Liver (tissue), 9 donors: ENCODE measurements around the gene MROH9. TPM values are rescaled to one million over a fixed set of nuclear protein-coding genes. Genes with fewer than 3 reads are reported as not detected.

ENCODE experiments used
- DNase-seq: peaks from one replicate; pipeline ENCODE4 v3.0.0-alpha.2; 2017; ENCODE audit warnings: low spot score
- H3K27ac ChIP-seq, 2 donors: one replicate each; pipeline ENCODE4 v1.7.0; 2013; ENCODE audit warnings: inconsistent platforms in 2 of 2, low read length in 2 of 2, control low read depth in 1 of 2, low read depth in 1 of 2, mild to moderate bottlenecking in 1 of 2
- H3K27me3 ChIP-seq, 4 donors: one replicate each; pipeline versions ENCODE4 v1.6.1 to v1.7.0; 2013; ENCODE audit warnings: low read length in 3 of 4, inconsistent platforms in 1 of 4, mild to moderate bottlenecking in 1 of 4, moderate library complexity in 1 of 4; ENCODE audit not compliant: control insufficient read depth in 4 of 4, insufficient read depth in 4 of 4
- H3K36me3 ChIP-seq, 4 donors: one replicate each; pipeline versions ENCODE4 v1.6.1 to v1.7.0; 2013; ENCODE audit warnings: low read length in 3 of 4, mild to moderate bottlenecking in 3 of 4, low read depth in 1 of 4, moderate library complexity in 1 of 4; ENCODE audit not compliant: control insufficient read depth in 4 of 4, insufficient read depth in 3 of 4
- H3K4me1 ChIP-seq, 4 donors: one replicate each; pipeline versions ENCODE4 v1.6.1 to v1.7.0; 2013; ENCODE audit warnings: low read length in 3 of 4, mild to moderate bottlenecking in 3 of 4, moderate library complexity in 1 of 4; ENCODE audit not compliant: control insufficient read depth in 4 of 4, insufficient read depth in 4 of 4
- H3K4me3 ChIP-seq, 3 donors: one replicate each; pipeline versions ENCODE4 v1.6.1 to v1.7.0; 2013; ENCODE audit warnings: low read length in 3 of 3, control low read depth in 1 of 3, low read depth in 1 of 3, mild to moderate bottlenecking in 1 of 3
- H3K9ac ChIP-seq, 2 donors: one replicate each; pipeline ENCODE4 v1.7.0; 2013; ENCODE audit warnings: low read length in 2 of 2, mild to moderate bottlenecking in 2 of 2, moderate library complexity in 2 of 2, control low read depth in 1 of 2, low read depth in 1 of 2
- H3K9me3 ChIP-seq, 4 donors: one replicate each; pipeline versions ENCODE4 v1.6.1 to v1.7.0; 2013; ENCODE audit warnings: low read length in 3 of 4; ENCODE audit not compliant: control insufficient read depth in 4 of 4
- CTCF ChIP-seq: fragments of 150-350 bp; IDR thresholded peaks from 2 replicates; pipeline ENCODE4 v1.5.1; 2017; ENCODE audit warnings: improper control_type of control experiment, low read depth, low read length; ENCODE audit not compliant: missing input control
- EGR1 ChIP-seq, 2 donors: IDR thresholded peaks; 2 replicates each; pipeline ENCODE4 v1.6.1; 2016 to 2018; ENCODE audit warnings: antibody characterized with exemption in 2 of 2, low read depth in 2 of 2
- FOXA1 ChIP-seq: IDR thresholded peaks from 2 replicates; pipeline ENCODE4 v1.6.1; 2016; ENCODE audit warnings: antibody characterized with exemption
- GABPA ChIP-seq, 2 donors: IDR thresholded peaks in 1 of 2; conservative IDR thresholded peaks in 1 of 2; 2 replicates each; pipeline ENCODE4 v1.6.1; 2016; ENCODE audit warnings: antibody characterized with exemption in 2 of 2, mild to moderate bottlenecking in 1 of 2, moderate library complexity in 1 of 2
- HNF4A ChIP-seq, 2 donors: conservative IDR thresholded peaks; 2 replicates each; pipeline ENCODE4 v1.6.1; 2016; ENCODE audit warnings: antibody characterized with exemption in 2 of 2, mild to moderate bottlenecking in 2 of 2
- HNF4G ChIP-seq: IDR thresholded peaks from 2 replicates; pipeline ENCODE4 v1.6.1; 2016; ENCODE audit warnings: antibody characterized with exemption
- JUND ChIP-seq, 2 donors: IDR thresholded peaks; 2 replicates each; pipeline ENCODE4 v1.6.1; 2016; ENCODE audit warnings: antibody characterized with exemption in 2 of 2
- RAD21 ChIP-seq, 2 donors: IDR thresholded peaks; 2 replicates each; pipeline ENCODE4 v1.6.1; 2016; ENCODE audit warnings: antibody characterized with exemption in 2 of 2, mild to moderate bottlenecking in 2 of 2
- REST ChIP-seq: IDR thresholded peaks from 2 replicates; pipeline ENCODE4 v1.6.1; 2016; ENCODE audit warnings: antibody characterized with exemption, mild to moderate bottlenecking
- RXRA ChIP-seq, 2 donors: IDR thresholded peaks; 2 replicates each; pipeline ENCODE4 v1.6.1; 2017 to 2018; ENCODE audit warnings: antibody characterized with exemption in 2 of 2, mild to moderate bottlenecking in 1 of 2
- SP1 ChIP-seq: IDR thresholded peaks from 2 replicates; pipeline ENCODE4 v1.6.1; 2018; ENCODE audit warnings: antibody characterized with exemption, mild to moderate bottlenecking
- TAF1 ChIP-seq: conservative IDR thresholded peaks from 2 replicates; pipeline ENCODE4 v1.6.1; 2016; ENCODE audit warnings: antibody characterized with exemption, mild to moderate bottlenecking
- YY1 ChIP-seq: IDR thresholded peaks from 2 replicates; pipeline ENCODE4 v1.6.1; 2016; ENCODE audit warnings: antibody characterized with exemption, mild to moderate bottlenecking
- WGBS: extraction: QIAGEN DNeasy Blood & Tissue Kit; methylation state at CpG from one replicate; pipeline ENCODE4 v1.1.7; 2013; 5-methylcytosine and 5-hydroxymethylcytosine counted together
- polyA plus RNA-seq, 2 donors: library from polyadenylated mRNA; stranded (reverse) in 1 of 2; unstranded in 1 of 2; fragments of 200-250 nt in 1 of 2; fragments of >200 nt in 1 of 2; fragmentation: Nextera tagmentation in 1 of 2; extraction: Ambion mirVana in 1 of 2; gene quantifications; one replicate each; pipeline versions ENCODE4 v1.2.1 to v1.2.3, GENCODE V29; 2013 to 2015
- total RNA-seq, 2 donors: library from RNA; depleted of rRNA; stranded (reverse); fragments of >200 nt; gene quantifications; one replicate each; pipeline ENCODE4 v1.2.3, GENCODE V29; 2014
- TF ChIP-seq, protein P1 (sequence below): IDR thresholded peaks from 2 replicates; pipeline ENCODE4 v1.6.1; 2016; ENCODE audit warnings: antibody characterized with exemption
- TF ChIP-seq, protein P2 (sequence below): IDR thresholded peaks from 2 replicates; pipeline ENCODE4 v1.6.1; 2016; ENCODE audit warnings: antibody characterized with exemption
- TF ChIP-seq, protein P3 (sequence below): IDR thresholded peaks from 2 replicates; pipeline ENCODE4 v1.6.1; 2016; ENCODE audit warnings: antibody characterized with exemption
- donor health status: healthy.
- donor health status: healthy.
- donor health status: healthy.
- donor health status: healthy.
- donor health status: healthy.

MROH9 gene
- total and polyA plus RNA-seq, 4 donors: not detected

- no peak for TF ChIP-seq TAF1
- TF ChIP-seq, protein P1, sequence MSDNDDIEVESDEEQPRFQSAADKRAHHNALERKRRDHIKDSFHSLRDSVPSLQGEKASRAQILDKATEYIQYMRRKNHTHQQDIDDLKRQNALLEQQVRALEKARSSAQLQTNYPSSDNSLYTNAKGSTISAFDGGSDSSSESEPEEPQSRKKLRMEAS: no peak
- TF ChIP-seq, protein P2, sequence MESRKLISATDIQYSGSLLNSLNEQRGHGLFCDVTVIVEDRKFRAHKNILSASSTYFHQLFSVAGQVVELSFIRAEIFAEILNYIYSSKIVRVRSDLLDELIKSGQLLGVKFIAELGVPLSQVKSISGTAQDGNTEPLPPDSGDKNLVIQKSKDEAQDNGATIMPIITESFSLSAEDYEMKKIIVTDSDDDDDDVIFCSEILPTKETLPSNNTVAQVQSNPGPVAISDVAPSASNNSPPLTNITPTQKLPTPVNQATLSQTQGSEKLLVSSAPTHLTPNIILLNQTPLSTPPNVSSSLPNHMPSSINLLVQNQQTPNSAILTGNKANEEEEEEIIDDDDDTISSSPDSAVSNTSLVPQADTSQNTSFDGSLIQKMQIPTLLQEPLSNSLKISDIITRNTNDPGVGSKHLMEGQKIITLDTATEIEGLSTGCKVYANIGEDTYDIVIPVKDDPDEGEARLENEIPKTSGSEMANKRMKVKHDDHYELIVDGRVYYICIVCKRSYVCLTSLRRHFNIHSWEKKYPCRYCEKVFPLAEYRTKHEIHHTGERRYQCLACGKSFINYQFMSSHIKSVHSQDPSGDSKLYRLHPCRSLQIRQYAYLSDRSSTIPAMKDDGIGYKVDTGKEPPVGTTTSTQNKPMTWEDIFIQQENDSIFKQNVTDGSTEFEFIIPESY: no peak
- TF ChIP-seq GABPA (IDR thresholded peaks at IDR 0.05 in 1 of 2, conservative IDR thresholded peaks at IDR 0.05 in 1 of 2): no peak
- TF ChIP-seq FOXA1: no peak
- no peak for TF ChIP-seq SP1
- TF ChIP-seq EGR1 (IDR thresholded peaks at IDR 0.05; ENCODE audit: low read depth in 2 of 2): no peak
- TF ChIP-seq YY1: no peak
- TF ChIP-seq, protein P3, sequence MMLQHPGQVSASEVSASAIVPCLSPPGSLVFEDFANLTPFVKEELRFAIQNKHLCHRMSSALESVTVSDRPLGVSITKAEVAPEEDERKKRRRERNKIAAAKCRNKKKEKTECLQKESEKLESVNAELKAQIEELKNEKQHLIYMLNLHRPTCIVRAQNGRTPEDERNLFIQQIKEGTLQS: no peak
- no peak for TF ChIP-seq JUND (IDR thresholded peaks at IDR 0.05)
- no peak for TF ChIP-seq RXRA (IDR thresholded peaks at IDR 0.05)
- TF ChIP-seq RAD21 (IDR thresholded peaks at IDR 0.05): no peak
- TF ChIP-seq HNF4A (conservative IDR thresholded peaks at IDR 0.05): no peak
- no peak for TF ChIP-seq CTCF
- no peak for TF ChIP-seq HNF4G
- Histone ChIP-seq H3K4me3 (no peak overlapping the region), H3K4me1 (no peaks in the 10 kb centered on the region), H3K9me3 (no peaks in the 10 kb centered on the region), H3K9ac (no peak overlapping the region), H3K27me3 (peaks cover 0 to 6% (median 0%) of the 10 kb centered on the region in 4 donors), H3K27ac (no peak overlapping the region), H3K36me3 (no peaks in the 10 kb centered on the region)
- 75% methylated on average over 2 of the region's 2 CpGs for WGBS
- no peak for DNase-seq
Observed at GRCh38 chr1:170893655-170894297, 41.6 kb upstream of the MROH9 start.

DNA sequence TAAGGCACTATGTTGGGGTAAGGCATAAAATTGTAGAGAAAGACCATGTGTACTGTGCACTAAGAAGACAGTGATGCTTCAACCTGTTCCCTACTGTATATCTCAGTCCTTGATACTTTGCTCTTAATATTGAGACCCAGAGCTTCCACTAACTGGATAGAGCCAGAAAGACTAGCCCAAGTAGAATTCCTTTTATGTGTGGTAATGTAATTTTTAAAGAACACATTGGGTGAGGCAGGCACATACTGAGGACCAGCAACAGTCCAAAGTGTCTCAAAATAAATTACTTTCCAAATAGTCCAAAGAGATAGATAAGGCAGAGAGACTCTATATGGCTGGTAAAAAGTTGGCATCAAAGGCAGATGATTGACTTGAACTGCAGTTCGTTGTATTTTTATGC lies 31.4 kb upstream of the MROH9 start:
- Histone ChIP-seq H3K9ac (no peak overlapping the region), H3K27ac (no peak overlapping the region), H3K27me3 (peaks cover 0 to 3% (median 0%) of the 10 kb centered on the region in 4 donors), H3K4me3 (no peak overlapping the region), H3K9me3 (no peaks in the 10 kb centered on the region), H3K36me3 (no peaks in the 10 kb centered on the region), H3K4me1 (no peaks in the 10 kb centered on the region)
- no peak for TF ChIP-seq EGR1 (IDR thresholded peaks at IDR 0.05; ENCODE audit: low read depth in 2 of 2)
- TF ChIP-seq REST: no peak
- no peak for TF ChIP-seq YY1
- no peak for TF ChIP-seq RAD21 (IDR thresholded peaks at IDR 0.05)
- TF ChIP-seq, protein P2: no peak
- TF ChIP-seq, protein P3: no peak
- TF ChIP-seq RXRA (IDR thresholded peaks at IDR 0.05): no peak
- no peak for TF ChIP-seq SP1
- TF ChIP-seq, protein P1: no peak
- no peak for DNase-seq
- 75% methylated on average over 1 of the region's 1 CpG for WGBS
